H4 (cell line): Measurements from ENCODE around the gene MTF1. TPM values are rescaled to one million over a fixed set of nuclear protein-coding genes. Genes with fewer than 3 reads are reported as not detected.

Source experiments
- DNase-seq: peaks from one replicate; pipeline ENCODE4 v3.0.0-alpha.2; 2015; ENCODE audit warnings: low spot score
- total RNA-seq: library from RNA; depleted of rRNA; stranded (reverse); fragments of >200 nt; shearing (Covaris generic); gene quantifications from 2 replicates; pipeline ENCODE4 v1.2.3, GENCODE V29; 2014

The MTF1 gene
- total RNA-seq, 1 experiment from 2014 or later = 2.0 TPM

GRCh38 chr1:37868466-37868865 lies 9.1 kb upstream of the MTF1 start:
- no peak for DNase-seq

DNA sequence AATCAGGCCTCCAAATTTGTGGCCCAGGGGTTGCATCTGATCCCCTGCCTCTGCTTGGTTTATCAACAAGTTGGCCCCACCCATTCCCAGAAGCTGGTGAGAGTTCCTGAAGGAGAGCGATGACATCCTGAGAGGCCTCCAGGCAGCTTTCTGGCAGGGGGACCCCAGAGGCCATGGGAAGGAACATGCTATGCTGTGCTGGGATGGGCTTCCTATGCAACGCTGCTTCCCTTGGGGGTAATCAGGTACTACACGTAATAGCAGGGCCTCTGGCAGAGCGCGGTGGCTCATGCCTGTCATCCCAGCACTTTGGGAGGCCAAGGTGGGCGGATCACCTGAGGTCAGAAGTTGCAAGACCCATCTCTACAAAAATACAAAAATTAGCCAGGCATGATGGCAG lies 8.4 kb upstream of the MTF1 start:
- no peak for DNase-seq

GRCh38 chr1:37866491-37866890 lies 7.1 kb upstream of the MTF1 start:
- DNase-seq = no peak

- DNase-seq = no peak
Observed at GRCh38 chr1:37865348-37866120, 6.1 kb upstream of the MTF1 start.

DNA sequence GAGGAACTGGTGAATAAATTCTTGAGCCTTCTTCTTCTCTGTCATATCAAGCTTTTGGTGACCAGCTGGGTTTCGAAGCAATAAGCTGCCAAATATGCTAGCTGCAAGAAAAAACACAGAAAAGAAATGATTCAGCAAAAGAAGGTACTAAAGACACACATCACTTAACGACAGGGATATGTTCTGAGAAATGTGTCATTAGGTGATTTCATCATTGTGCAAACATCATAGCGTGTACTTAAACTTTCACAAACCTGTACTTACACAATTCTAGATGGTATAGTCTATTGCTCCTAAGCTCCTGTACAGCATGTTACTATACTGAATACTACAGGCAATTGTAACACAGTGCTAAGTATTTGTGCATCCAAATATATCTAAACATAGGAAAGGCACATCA lies 2.9 kb upstream of the MTF1 start:
- no peak for DNase-seq

DNA sequence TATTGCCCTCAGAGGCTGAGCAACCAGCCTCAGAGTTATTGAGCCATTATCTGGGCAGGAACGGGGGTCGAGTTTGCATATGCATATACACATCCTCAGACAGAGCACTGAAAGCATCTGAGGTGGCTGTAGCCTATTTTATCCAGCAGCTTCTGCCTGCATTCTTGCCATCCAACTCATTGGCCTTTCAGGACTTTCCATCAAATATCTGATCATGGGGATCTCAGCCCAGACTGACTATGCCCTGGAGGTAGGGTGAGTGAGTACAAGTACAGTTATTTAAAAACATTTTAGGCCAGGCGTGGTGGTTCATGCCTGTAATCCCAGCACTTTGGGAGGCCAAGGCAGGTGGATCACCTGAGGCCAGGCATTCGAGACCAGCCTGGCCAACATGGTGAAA lies 1.8 kb upstream of the MTF1 start:
- DNase-seq = no peak

GRCh38 chr1:37860346-37860666 lies 914 bp upstream of the MTF1 start:
- no peak for DNase-seq

DNA sequence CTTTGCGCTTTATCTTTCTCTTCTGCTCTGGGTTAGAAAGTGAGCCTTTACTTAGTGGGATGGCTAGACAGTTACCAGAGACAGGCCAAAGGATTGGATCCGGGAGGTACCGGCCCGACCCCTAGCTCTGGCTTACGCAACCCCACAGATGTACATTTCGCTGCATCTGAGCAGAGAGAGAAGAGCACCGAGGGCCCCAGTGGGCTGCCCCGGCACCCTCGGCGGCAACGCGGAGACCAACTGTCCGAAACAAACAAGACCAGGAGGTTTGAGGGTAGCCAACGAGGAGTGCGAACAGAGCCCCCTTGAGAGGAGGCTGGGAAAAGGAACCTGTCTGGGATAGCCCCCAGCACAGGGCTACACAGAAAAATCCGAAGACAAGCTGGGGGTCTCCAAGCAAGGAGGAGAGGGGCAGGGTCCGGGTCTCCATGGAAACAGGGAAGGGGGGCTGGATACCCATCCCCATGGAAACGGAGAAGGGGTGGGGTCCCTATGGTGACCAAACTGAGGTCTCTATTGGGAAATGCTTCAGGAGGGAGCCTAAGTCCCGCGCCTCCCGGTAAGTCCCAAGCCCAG lies 373 bp downstream of the MTF1 start:
- no peak for DNase-seq

GRCh38 chr1:37854406-37854805 lies 5.0 kb downstream of the MTF1 start:
- no peak for DNase-seq

GRCh38 chr1:37853157-37853556 lies 6.2 kb downstream of the MTF1 start:
- DNase-seq = no peak

DNA sequence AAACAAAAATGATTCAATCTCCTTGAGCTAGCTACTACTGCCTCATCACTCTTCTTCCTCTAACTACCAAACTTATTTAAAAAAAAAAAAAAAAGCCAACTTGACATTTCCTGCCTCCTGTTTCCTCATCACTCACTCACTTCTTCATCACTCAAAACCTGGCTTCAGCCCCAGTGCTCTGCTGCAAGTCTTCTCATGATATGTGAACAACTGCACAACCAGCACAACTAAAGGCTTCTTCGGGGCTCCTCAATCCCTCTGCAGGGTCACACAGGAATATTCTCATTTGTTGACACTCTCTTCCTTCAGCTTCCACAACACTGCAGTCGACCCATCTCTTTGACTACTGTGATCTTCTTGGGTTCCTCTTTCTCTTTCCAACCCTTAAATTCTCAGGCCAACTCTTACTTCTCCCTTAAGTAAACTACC lies 7.6 kb downstream of the MTF1 start:
- no peak for DNase-seq

DNA sequence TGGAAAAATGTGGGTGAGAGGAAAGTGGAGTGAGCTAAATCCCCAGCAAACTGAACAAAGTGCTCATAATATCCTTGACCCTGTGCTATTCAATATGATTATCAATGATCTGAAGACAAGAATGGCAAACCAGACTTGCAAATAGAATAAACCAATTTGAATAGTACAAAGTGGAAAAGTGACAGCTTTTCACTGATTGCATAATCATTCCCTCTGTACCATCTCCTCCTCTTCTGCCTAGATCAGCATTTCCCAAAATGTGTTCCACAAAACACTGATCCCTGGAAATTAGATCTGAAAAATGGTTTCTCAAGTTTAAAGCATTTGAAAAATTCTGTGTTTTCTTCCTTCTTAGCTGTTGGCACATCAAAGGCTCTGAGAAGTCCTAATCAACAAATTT lies 8.1 kb downstream of the MTF1 start:
- DNase-seq = no peak

GRCh38 chr1:37850352-37850955 lies 8.9 kb downstream of the MTF1 start:
- DNase-seq = peak; percentile 38

DNA sequence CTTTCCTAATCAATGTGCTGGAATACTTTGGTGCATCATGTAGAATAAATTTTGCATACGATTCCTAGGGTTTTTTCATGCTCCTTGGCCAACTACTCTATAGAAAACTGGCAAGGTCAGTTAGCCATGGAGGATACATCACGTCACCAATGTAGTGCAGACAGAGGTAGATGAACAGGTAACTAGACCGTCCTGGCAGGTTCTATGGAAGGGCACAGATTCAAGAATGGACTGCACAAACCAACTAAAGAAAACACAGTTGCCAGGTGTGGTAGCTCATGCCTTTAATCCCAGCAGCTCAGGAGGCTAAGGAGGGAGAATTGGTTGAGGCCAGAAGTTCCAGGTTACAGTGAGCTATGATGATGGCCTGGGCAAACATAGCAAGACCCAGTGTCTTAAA lies 9.9 kb downstream of the MTF1 start:
- DNase-seq = no peak

DNA sequence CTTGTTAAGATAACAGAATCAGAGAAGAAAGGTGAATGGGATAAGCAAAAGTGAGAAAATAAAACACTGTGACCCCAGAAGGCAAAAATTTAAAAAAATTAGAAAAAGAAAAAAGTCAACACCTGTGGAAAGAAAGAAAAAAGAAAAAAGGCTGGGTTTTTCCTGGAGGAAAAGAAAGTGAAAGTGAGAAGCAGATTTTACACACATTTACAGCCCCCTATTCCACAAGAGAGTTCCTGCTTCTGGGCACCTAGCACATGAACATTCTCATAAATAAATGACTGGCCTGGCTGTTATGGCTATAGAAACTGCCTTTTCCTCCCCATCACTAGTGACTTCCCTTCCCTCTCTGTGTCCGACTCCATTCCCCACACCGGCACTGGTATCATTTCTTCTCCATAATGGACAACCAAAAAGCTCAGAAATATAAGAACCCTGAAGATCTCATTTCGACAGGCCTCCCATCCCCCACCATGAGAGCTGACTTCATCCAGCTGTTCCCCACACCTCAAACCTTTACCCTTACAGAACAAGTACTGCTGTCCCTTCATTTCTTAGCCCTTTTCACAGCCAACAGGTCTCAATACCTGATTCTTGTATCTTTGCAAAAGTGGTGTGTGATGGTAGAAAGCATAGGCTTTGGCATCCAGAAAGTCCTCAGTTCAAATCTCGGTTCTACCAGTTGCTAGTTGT lies 12.6 kb downstream of the MTF1 start:
- DNase-seq = no peak

- no peak for DNase-seq
Observed at GRCh38 chr1:37845786-37846185, 13.6 kb downstream of the MTF1 start.

DNA sequence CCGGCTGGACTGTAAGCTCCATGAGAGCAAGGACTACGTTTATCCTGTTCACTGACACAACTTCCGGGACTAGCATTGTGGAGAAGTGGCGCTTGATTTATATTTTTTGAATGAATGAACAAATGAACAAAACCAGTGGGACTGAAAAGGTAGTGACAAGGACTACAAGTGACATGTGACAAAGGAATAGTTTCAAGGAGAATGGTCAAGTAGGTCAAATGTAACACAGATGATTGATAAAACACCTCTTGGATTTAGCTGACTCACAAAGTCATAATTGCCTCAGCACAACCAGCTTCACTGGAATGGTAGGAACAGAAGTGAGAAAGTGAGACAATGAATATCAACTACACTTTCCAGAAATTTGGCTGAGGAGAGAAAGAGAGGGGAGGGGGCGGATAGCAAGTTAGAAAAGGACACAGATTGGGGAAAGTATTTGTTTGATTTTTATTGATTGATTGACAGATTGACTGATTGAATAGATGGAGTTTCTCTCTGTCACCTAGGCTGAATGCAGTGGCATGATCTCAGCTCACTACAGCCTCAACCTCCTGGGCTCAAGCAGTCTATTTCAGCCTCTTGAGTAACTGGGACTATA lies 14.2 kb downstream of the MTF1 start:
- no peak for DNase-seq

- DNase-seq = no peak
Observed at GRCh38 chr1:37844536-37844935, 14.9 kb downstream of the MTF1 start.

DNA sequence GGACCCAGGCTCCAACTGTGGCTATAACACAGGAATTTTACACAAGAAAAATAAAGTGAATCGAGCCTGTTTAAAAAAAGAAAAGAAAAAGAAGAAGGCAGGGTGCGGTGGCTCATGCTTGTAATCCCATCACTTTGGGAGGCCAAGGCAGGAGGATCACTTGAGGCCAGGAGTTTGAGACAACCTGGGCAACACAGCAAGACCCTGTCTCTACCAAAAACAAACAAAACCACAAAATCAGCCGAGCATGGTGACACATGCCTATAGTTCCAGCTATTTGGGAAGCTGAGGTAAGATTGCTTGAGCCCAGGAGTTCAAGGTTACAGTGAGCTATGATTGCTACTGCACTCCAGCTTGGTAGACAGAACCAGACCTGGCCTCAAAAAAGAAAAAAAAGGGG lies 17.7 kb downstream of the MTF1 start:
- no peak for DNase-seq

DNA sequence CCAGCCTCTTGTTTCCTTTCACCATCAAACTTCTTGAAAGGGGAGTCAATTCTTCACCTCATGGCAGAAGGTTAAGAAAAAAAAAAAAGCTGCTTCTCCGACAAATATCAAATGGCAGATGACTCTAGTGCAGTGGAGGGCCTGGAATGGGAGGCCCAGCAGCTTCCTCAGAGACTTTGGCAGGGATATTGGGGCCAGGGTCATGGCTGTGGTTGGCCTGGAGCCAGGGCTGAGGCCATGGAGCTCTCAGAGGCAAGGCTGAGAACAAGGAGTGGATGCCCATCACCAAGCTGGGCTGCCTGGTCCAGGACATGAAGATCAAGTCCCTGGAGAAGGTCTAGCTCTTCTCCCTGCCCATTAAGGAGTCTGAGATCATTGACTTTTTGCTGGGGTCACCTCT lies 18.7 kb downstream of the MTF1 start:
- no peak for DNase-seq

DNA sequence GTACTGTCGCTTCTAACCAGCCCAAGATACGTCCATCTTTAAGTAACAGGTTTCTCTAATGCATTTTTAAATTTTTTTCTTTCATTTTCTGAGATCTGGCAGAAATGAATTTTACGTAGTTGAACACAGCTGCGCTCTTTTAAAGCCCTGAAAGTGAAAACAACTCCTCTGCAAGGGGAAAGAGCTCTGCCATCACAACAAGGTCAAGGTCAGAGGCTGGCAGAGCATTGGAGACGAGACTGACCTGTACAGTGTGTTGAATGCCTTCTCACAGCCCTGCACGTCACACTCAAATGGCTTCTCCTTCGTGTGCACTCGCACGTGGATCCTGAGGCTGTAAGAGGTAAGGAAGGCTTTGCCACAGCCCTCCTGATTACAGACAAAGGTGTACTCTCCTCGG lies 19.7 kb downstream of the MTF1 start:
- no peak for DNase-seq

DNA sequence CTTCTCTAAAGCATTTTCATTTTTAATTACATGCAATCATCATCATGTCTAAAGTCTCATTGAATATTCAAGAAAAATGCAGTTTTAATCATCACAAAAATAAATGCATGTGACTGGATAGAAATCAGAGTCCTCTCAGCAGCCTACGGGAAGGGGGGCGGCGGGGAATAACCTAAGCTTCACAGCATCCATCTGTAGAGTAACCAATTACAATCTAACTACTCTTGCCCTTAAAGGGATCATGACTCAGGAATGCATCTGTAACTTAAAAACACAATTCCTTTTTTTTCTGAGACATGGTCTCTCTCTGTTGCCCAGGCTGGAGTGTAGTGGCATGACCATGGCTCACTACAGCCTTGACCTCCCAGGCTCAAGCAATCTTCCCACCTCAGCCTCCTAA lies 22.6 kb downstream of the MTF1 start:
- DNase-seq = no peak

GRCh38 chr1:37831809-37832208 lies 27.6 kb downstream of the MTF1 start:
- DNase-seq = no peak
